ENCODE results near the gene ERBB4. TPM values are rescaled to one million over a fixed set of nuclear protein-coding genes. Genes with fewer than 3 reads are reported as not detected.

The ERBB4 gene
- total RNA-seq: 0.14 and 0.17 TPM in 2 replicates

DNA sequence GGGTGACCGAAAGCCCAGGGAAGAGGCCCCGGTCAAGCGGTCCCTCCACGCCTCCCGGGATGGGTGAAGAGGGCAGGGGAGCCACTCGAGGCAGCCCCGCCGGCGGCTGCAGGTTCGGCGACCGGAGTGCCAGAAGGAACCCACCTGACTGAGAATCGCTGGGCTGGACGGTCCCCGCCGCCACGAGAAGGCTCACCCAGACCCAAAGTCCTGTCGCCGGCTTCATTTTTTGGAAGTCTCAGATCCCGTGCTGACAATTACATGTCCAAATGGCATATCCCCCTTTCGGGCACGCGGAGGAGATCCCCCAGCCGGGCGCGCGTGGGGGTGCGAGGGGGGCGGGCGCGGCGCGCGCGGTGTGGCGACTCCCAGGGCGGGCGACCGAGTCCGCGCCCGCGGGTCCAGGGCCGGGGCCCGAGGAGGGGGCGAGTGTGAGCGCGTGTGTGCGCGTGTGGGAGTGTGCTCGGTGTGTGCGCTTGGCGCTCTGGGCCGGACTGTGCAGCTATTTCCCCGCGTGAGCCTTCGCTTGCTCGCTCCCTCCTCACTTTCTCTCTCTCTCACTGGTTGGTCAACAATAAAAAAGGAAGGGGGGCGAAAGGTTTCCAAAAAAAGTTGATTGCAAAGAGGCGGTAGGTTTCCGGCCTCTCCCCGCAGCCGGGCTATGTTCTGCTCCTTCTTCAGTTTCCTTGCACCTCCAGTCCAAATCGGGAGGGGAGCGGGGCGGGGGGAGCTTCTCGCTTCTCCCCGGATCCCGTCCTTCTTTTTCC lies at the start of gene ERBB4:
TSS of gene ERBB4 (minus strand) at position 498 of the 767 bp plus-strand sequence. CDS start at position 226, 272 bp downstream.
- DNase-seq: peak; percentile 3

DNA sequence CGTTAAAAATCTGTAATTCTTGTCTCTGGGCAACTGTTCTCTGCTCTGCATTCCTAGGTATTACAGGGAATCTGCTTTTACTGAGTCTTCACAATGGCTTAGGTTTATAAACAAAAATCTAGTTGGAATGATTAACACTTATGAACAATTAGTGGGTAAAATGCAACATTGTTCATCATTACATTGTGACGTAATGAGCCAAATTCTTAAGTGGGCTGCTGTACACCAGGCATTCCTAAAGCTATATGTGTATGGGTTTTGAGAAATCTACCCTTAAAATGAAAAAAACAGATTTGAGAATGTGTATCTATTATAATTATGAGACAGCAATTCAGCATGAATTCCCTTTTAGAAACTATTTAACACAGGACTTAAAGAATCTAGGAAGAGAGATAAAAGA lies 41.5 kb upstream of the ERBB4 start:
- no peak for DNase-seq

DNA sequence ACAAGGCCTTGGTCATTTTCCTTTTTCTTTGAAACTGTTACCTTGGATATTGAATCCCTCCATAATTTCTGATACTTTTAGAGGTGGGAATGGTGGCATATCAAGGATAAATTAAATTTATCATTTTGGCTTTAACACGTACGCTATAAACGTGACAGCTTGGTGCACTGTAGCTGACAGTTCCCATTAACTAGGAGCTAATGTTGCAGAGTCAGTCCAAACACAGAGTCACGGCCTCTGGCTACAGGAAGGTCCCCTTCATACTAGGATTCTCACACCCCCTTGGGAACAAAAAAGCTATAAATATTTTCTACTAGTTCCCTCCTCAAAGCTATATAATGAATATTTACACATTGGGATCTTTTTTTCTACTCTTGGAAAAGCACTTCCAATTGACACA lies 17.7 kb upstream of the ERBB4 start:
- DNase-seq: no peak

DNA sequence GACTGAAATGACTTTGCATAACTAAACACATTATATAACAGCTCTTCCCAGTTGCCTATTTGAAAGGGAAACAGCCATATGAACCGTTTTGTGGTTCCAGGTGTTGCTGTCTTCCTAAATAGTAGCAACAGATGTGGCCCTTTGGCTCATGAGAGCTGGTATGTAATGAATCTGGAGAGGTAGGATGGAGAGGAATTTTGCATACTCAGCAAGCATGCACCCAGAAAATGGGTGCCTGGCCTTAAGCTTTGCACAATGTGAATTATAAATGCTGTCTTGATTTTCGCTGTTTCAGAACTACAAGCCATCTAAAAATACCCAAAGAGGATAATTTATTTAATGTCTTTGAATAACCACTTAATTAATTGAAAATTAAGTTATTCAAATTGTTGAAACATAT lies 15.6 kb upstream of the ERBB4 start:
- DNase-seq: no peak

DNA sequence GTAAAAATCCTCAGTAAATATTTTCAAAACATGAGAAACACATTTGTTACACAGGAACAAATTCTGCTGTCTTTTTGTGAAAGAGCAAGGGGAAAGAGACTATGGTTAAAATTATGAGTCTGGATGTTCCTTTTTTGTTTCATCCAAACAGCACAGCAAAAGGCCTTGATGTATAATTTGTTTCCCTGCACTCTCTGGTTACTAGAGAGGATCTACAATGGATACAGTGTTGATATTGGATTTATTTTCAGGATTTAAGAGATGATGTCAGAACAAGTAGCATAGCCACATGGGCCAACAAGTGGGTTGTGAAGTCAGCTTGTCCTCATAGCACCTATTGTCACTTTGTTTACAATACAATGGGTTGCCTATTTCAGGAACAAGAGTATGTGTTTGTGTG lies 11.3 kb upstream of the ERBB4 start:
- no peak for DNase-seq

DNA sequence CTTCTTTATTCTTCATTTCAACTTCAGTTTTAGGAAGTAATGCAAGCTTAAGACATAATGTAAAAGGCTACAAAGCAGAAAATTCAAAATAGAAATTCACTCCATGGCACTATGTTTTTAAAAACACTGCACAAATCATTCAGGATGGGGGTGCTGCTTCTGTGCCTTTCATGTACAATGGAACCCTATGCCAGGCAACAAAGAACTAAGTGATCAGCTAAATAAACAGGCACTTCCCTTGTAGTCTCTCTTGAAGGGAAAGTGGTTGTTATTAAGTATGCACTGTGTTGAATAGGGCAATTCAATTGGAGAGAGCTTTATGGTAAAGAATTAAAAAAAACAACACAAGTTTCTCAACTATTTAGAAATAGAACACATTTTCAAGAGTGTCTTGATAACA lies 10.9 kb upstream of the ERBB4 start:
- DNase-seq: no peak

DNA sequence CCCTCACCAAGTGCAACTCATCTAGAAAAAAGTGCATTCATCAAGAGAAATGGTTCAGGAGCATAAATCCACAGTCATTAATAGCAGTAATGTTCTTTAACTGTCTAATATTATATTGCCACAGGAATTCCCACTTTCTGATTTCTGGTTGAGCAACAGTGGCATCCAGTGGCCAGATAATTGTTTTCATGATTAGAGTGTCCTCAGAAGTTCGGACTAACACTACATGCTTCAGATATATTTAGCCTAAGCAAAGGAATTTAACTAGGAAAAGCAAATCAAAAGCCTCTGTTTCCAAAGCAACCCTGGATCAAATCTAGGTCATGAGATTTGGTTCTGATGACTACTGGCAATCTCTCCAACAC lies 9.8 kb upstream of the ERBB4 start:
- DNase-seq: peak; percentile 58

DNA sequence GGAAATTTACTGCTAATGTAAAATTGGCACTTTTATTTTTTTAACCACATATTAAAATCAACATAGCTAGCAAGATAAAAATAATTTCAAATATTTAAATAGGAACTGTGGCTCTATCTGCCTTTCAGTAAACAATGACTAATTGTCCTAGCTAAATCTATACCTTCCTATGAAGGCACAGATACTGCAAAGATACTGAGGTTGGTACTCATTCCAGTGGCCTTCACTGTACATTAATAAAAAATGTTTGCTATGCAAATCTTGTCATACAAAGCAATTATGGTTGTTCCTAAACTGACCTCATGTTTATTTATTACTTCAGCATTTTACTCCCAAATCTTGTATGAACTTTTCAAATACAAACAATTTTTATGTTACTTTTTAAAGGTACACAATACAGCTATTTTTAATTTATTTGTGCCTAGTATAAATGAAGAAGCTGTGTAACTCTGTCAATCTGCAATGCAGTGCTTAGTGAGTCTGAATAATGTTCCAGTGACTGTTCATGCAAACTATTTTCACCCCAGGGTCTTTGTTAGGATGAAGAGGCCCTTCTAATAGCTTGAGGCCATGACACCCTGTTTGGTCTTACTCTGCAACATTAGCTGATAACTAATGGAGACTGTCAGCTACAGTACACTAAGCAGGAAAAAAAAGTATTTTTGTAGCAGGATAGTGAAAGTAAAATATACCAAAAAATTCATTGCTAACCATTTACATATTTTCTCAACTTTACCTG lies 9.3 kb upstream of the ERBB4 start:
- DNase-seq: no peak

DNA sequence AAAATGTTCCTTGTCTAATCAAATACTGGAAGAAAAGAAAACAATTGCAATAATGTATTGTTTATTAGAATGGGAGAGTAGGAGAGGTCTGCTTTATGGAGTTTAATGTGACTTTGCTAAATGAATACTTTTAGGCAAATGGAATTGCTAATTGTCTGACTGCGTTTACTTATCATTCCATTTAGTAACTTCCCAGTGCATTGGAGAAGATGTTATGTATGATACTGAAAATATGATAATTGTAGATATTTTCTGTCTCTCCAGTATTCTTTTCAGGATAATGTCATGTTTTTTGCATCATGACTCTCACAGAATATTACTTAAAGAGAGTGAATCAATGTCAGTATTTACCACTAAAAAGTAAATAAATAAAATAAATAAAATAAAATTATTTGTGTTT lies 8.1 kb upstream of the ERBB4 start:
- DNase-seq: no peak

DNA sequence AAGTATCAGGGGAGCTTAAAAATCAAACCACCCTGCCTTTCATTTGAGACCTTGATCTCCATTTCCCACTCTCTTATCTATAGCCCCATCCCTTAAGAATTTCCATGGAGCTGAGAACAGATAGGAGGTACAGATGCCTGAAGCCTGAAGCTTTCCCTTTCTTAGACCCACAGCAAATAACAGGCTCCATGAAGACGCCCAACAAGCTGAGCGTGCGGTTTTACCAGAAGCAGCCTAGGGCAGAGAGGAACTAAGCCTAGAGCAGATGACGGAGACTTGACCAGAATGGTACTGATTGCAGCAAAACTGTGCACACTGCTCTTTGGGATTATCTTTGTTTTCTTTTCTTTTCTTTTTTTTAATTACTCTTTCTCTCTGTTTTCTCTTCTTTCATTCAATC lies 1.7 kb upstream of the ERBB4 start:
- no peak for DNase-seq

DNA sequence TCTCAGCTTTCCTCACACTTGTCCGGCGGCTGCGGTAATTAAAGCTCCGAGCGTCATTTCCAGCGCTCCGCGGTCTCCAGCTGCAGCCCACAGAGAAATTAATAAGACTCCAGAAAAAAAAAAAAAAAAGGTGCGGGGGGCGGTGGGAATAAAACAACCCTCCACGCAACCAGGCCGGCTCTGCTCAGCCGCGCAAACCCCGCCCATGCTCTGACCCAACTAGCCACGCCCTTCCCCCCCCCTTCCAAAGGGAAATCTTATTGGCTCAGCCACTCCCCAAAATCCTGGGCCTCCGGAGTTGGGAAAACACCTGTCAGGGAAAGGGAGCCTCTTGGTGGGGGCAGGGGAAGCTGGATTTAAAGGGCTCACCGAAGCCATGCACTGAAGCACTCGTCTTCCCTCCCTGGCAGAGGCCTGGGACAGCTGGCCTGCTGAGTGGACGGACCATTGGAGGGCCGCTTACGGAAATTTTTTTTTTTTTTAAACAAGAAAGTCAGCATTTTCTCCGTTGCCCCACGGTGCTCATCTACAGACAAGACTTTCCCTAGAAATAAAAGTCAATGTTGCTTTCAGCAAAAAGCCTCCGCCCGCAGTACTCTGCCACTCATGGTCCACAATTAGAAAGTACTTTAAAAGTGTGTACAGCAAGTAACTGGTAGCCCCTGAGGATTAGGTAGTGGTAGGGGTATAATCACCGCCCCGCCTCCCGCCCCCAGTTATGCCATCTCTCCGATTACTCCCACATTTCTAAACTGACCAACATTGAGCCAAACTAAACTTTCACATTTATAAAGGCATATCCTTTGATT lies 674 bp upstream of the ERBB4 start:
- peak; percentile 9 for DNase-seq

DNA sequence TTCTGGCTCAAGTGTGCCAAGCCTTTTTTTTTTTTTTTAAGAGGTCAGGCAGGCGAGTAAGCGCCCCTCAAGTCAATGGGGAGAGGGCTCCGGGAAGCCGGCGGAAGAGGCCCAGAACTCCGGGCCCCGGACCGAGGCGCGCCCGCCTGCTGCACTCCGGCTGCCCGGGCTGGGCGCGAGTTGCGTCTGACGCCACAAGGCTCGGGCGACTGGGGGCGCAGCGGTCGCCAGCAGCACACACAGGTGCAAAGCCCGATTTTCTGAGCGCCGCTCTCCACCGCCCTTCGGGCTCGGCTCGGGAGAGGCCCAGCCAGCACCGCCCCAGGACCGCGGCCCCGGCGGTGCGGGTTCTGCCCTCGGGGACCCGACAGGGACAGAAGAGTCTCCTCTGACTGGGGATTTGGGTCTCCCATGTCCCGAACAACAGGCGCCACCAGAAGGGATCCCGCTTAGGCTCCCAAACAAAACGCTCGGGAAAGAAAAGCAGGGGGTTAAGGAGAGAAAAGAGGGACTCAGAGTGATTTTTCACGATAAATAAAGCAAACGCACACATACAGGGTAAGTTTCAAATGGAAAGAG lies 787 bp downstream of the ERBB4 start:
- peak; percentile 32 for DNase-seq

DNA sequence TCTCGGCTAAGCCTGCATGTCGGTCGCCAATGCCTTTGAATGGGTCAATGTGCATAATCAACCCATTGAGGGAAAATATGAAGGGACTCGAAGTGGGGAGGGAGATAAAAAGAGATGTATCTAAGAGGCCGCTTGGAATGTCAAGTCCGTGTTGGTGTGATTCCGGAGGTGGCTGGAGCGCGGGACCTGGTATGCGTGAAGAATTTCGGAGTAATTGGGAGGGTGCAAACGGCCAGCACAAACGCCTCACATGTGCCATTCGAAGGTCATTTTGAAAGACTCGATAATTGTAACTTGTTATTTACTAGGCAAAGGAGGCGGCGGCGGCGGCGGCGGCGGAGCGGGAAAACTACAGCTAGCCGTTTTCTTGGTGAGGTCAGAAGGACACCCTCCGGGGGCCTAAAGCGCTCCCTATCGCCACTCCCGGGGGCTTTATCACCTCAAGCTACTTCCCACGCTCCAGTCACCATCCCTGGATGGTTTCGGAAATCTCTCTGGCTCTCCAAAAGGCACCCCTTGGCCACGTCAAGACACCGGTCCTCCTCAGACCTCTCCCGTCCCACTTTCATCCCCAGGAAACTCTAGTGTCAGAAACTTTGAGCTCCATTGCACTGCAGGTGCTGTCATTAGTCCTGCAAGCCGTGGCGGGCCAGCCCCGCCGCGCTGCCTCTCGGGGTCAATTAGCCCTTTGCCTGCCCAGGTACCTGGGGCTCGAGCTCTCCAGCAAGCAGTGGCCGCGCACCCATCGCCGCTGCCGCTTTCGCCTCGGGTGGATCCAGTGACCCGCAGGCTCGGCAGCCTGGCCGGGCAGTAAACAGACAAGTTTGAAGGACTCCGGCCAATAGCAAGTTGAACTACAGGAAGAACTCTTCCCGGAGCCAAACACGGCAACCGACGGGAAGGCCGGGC lies 1.5 kb downstream of the ERBB4 start:
- DNase-seq: peak; percentile 36

DNA sequence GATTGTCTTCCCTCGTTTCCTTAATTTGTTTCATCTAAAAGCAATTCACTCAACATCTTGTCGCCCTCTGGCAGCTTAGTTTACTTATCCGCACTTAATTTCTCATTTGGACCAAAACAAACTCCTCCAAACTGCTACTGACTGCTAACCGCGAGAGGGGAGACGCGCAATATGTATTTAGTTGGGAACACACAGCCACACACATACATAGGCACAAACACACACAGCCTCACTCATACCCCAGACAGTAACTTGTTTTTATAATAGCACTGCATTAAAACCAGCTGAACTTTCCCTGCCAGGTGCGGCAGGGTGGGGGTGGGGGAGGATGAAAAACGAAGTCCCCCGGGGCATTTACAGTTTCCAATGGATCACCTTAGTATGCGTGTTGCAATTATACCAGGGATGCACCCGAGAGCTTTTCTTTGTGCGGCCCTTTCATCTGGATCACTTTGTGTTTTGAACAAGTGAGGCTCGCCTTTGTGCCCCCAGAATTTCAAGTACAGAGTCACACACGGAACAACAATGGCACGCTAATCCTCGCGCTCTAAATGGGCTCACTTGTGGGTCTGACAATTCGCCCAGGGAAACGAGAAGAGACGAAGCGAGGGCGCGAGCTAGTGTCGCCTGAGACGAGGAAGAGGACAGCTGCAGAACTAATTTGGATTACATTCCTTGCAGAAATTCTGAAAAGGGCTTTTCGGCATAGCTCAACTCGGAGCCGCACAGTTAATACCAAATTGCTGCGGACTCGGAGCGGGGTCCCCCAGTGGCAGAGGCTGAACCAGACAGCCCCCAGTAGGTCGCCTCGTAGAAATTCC lies 2.4 kb downstream of the ERBB4 start:
- DNase-seq: peak; percentile 6

DNA sequence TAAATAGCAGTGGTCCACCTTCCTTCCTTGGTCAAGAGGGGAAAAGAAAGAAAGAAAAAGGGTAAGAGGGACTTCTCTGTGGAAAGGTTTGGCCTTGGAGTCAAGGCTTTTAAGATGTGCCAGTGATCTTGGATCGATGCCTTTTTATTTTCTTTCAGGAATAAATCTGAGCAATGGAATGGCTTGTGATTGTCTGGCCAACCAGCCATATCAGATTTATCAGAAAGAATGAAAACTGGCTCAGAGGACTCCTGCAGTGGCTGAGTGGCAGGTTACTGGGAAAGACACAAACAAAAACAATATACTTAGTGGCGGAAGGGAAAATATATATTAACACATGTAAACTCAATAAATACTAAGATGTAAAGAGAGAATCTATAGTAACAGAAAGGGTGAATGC lies 4.3 kb downstream of the ERBB4 start:
- no peak for DNase-seq

DNA sequence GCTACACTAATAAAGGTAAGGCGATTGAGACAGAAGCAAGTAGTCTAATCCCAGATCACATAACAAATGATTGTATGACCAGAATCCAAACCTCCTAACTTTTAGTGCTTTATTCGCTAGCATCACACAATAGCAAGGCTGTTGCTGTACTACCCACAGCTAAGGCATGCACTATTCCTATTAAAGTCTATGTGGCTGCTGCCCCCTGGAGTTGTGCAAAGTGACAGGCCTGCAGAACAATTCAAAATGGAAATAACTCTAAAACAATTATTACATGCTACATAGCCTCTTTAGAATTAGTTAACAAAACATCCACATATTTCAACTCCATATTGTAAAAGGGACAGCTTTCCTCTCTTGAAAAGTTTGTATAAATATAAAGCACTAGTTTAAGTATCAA lies 6.0 kb downstream of the ERBB4 start:
- no peak for DNase-seq

DNA sequence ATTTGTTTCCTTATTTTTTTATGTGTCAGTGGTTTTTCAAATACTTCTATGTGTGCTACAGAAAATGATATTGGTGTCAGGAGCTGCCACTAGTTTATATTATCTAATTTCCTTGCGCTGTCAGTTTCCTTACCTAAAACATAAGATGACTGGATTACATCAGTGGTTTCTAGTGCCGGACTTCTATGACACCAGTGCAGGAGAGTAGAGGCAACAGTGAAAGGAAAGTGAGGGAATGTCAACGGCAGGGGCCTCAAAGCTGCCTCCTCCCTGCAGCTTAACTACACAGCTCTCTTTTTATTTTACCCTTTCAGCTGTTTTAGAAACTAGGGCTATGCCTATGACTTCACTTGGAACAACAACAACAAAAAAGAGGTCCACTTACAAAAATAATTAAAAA lies 6.5 kb downstream of the ERBB4 start:
- no peak for DNase-seq

DNA sequence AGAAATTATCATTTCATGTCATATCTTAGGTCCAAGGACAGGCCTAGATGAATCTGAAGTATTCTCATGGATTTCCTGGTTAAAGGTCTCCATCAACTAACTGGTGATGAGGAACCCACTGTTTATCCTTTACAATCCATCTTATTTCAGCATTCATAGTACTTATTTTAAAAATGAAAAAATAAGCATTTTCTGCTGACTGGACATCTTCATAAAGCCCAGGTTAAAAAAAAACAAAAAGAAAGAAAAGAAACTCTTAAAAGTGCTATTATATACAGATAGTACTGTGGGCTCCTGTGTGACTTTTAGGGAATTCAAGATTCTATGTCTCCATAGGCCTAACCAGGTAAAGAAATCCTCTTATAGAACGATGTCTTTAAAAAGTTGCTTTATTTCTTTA lies 7.1 kb downstream of the ERBB4 start:
- DNase-seq: no peak

DNA sequence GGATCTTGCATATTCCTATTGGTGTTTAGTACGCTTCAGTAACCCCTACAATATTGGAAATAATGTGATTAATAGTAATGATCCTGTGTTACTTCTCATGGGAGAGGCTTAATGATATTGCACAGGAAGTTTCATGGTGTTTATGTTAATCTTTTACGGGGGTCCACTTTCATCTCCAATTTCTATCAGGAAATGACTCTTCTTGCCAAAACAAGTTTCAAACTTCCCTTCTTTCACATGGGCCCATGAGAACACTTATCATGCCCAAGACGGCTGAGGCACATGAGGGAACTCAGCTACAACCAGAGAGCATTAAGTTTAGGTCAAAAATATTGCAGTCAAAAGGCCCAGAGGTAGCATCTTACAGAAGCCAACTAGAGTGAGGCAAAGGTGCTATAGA lies 7.6 kb downstream of the ERBB4 start:
- DNase-seq: no peak

DNA sequence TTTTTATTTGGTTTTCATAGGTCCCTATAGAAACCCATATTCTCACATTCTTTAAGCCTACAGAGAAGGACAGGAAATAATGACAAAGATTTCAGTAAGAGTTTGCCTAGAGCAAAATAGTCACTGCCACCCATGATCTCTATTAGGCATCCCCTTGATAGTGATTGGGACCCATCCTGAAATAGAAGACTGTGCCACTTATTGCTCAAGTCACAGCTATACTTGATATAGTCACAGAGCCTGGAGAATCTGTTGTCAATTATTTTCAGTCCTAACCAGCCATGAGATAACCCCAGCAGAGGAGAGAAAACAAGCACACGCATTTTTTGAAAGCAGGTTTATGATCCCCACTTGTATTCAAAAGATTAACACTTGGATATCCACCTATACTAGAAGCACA lies 8.2 kb downstream of the ERBB4 start:
- no peak for DNase-seq
